Lung microvascular endothelial cell (primary cell): ENCODE measurements around the gene RAB3GAP2. TPM values are rescaled to one million over a fixed set of nuclear protein-coding genes. Genes with fewer than 3 reads are reported as not detected.
"Not testable (repeated sequence)": the region's sequence is repeated elsewhere in the genome, so short reads cannot be mapped to it uniquely, and the experiment has no call there.

Experiments
- DNase-seq, 2 donors: peaks; one replicate each; pipeline versions ENCODE4 v3.0.0 to v3.0.0-alpha.2; 2010; ENCODE audit warnings: low read depth in 2 of 2
- total RNA-seq: library from RNA; depleted of rRNA; stranded (reverse); fragments of >200 nt; gene quantifications from 2 replicates; pipeline ENCODE4 v1.2.1, GENCODE V29; 2014

The RAB3GAP2 gene
- total RNA-seq, 1 donor from 2014 or later = 23.8 TPM

DNA sequence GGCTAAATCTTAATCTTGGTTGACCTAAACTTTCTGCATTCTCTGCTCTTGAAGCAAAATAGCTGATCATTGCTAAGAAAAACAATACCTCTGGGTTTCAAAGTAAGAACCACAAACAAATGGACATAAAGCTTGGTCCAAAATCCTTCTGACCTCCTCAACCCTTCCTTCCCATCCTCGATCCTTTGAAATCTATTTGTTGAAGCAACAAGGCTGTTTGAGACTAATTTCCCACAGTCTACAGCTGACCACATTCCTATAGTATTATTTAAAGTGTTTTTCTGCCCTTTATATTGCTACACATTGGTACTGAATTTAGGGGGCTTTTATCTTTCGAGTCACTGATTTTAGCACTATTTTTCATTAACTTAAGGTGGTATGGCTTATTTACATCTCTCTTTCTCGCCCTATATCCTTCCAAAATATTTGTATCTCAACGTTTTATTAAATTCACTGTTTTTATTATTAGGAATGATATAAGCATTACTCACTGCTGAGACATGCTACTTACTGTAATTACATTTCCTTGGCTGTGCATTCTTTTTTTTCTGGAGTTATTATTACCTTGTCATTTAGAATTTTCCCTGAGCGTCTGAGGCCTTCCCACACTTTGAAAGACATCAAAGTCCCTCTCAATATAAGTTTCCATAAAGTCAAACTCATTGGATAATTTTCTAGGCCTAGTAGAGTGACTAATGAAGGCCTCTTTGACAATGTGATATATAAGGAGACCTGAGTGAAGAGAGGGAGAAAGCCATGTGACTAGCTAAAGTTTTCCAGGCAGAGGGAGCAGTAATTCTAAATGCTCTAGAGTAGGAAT lies 73.9 kb downstream of the RAB3GAP2 start:
- peak in 1 of 2 donors; percentile 39 for DNase-seq

DNA sequence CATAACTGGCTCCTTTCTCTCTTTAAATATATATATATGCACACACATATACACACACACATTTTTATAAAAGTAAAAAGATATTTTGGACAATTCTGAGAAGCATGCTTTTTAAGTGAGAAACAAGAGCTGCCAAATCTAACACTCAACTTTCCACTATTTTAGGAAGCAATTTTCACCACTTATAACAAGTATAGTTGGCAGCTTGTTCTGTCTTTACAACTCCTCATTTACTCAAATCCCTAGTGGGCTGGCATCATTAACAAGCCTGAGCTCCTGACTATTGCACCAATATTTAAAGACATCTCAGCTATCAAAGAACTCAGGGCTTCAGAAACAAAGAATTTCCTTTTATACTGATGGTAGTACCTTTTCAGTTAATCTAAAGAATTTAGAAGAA lies 76.6 kb downstream of the RAB3GAP2 start:
- no peak for DNase-seq

DNA sequence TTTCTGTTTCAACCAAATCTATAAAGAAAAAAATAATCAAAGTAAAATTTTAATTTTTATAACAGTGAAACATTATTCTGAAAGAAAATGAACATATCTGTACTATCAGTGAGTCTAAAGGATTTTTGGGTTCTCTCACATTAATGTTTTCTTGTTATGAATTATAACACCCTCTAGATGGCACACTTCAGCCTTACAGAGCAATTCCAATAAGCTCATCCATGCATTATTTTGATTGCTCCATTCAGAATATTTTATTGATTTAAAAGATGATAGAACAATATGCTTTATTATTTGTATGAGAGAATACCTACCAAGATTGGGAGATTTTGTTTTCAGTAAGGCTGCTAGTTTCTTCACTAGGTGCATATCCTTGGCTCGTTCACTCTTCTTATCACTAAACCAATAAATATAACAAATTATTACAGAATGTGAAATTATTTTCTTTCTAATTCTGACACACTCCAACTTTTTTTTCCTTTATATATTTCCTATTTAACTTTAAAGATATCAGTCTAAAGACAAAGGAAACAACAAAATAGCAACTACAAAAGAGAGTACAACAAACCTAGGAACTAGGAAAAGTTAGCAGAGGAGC lies 82.4 kb downstream of the RAB3GAP2 start:
- DNase-seq = peak; percentile 47 to 57

DNA sequence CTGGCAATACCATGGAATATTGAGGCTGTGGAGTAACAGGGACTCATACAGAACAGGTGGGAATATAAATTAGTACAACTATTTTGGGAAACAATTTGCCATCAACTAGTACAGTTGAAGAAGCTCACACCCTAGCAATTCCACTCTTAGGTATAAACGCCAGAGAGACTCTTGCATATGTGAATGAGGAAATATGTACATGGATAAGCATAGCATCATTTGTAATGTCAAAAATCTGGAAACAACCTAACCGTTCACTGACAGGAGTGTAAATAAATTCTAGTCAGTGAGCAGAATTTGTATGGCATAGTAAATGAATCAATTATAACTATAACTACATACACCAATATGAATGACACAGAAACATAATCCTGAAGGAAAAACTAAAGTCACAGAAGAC lies 83.7 kb downstream of the RAB3GAP2 start:
- DNase-seq = no peak

DNA sequence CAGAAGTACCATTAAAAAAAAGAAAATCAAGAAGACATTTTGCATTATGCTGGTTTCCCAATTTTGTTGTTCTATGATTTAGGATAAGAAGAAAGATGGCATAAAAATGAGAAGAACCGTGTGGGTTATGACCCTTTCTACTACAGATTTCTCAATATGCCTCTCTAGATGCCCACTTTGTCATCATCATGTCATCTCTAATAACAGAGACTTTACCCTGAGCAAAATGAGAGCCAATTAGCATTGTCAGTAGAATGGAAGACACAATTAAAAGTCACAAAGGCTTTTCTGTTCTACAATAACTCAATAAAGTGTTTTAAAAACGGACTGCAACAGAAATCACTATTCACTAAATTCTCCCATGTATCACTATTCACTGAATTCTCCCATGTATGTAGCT lies 85.5 kb downstream of the RAB3GAP2 start:
- DNase-seq = no peak

DNA sequence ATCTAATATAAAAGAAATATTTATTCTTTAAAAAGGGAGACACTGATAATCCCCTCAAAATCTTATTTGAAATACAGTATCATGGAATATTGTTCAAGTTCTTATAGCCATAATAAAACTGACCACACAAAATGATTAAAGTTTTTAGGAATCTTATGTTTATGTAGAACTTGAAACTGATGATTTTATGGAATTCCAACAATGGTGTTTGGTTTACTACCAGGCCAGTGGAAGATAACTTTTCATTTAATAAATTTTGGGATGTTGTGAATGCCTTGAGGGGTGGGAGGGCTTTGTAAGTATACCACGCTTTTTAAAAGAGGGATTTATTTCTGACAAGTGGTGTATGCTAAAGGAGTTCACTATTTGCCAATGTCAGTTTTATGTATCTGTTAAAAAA lies 87.7 kb downstream of the RAB3GAP2 start:
- DNase-seq = no peak

DNA sequence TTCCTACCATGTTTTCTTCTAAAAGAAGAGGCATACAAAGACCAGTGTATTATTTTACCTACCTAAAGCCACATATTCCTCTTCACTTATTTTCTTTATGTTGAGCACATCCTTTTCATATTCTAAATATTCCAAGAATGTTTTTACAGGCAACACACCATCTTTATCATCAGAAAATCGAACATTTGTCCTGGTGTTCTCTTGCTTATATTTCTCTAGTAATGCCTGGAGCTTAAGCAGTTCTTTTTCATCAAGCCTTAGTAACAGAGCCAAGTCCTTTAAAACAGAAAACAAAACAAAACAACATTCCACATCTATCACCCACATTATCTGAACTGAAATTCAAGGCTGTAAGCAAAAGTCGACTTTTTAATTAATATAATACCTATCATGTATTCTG lies 89.6 kb downstream of the RAB3GAP2 start:
- no peak for DNase-seq

DNA sequence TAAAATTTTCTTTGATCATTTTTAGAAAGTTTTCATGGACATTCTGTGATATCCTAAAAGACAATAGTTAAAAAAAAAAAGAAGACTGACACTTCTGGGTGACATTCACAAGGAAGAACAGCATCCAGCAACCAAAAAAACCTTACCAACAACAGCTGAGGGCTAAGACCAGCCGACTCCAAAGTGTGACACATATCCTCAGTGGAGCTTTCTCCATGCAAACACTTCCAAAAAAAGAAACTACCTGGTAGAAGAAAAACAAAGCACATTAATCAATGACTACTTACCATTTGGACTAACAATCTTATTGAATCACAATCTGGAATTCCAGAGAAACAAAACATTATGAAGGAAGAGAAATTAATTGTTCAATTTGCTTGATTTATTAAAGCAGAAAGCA lies 90.1 kb downstream of the RAB3GAP2 start:
- DNase-seq = peak in 1 of 2 donors; percentile 68

DNA sequence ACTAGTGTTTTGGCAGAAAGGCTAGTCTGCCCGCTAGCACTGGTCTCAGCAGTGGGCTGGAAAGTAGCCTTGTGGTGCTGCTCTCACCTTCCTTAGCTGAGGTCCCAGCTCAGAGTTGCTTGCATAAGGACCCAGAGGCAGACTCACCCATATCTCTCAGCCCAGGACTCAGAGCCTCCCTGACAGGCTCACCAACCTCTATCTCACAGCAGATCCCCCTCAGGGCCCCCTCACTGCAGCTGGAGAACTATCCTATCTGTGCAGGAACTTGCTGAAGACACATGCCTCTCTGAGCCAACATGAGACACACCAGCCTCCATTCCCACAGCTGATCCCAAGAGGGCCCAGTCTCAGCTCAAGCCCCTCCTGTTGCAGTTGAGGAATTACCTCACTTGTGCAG lies 95.7 kb downstream of the RAB3GAP2 start:
- DNase-seq = no peak

DNA sequence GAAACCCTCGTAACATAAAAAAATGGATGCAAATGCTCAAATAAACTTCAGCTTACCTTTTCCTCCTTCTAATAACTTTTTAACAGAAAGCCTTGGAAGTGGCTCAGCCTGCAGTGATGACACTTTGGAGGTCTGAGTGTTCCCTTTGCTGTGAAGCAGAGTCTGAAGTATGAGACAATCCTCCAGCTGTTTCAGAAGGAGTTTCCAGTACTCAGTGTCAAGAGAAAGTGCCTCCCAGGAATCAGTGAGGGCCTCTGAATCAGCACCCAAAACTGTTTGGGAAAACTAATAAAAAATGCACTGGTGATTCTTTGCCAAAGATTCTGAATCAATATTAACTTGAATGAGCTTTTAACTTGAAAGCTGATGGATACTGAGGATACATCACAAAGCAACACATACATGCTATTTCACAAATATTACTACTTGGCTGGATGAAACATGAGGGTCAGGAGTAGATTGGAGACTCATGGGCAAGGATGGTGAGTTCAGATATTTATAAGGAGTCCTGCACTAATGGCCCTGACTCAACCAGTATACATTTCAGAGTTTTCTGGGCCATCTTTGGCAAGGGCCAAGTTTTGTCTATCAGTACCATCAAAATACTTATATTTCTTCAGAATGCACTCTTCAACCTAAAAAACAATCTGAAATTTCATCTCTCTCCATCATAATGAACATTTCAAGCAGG lies 101.3 kb downstream of the RAB3GAP2 start:
- DNase-seq = no peak

DNA sequence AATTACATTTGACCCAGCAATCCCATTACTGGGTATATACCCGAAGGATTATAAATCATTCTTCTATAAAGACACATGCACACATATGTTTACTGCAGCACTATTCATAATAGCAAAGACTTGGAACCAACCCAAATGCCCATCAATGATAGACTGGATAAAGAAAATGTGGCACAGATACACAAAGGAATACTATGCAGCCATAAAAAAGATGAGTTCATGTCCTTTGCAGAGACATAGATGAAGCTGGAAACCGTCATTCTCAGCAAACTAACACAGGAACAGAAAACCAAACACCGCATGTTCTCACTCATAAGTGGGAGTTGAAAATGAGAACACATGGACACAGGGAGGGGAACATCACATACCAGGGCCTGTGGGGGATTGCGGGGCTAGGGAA lies 102.4 kb downstream of the RAB3GAP2 start:
- not testable (repeated sequence) for DNase-seq

DNA sequence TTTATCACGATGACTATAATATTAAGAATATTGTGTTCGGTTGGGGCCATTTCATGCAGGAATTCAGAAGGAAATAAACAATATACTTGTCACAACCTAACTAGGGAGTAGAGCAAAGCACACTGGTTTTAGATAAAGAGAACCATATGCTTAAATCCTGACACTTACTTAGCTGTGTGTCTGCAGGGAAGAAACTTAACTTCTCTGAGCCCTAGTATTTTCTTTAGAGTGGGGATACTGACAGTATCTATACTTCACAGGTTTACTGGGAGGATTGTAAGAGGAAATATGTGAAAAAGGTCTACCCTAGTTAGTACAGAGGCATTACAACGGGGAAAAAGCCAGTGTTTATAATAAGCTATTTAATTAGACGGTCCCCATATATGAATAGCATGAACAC lies 105.4 kb downstream of the RAB3GAP2 start:
- no peak for DNase-seq

DNA sequence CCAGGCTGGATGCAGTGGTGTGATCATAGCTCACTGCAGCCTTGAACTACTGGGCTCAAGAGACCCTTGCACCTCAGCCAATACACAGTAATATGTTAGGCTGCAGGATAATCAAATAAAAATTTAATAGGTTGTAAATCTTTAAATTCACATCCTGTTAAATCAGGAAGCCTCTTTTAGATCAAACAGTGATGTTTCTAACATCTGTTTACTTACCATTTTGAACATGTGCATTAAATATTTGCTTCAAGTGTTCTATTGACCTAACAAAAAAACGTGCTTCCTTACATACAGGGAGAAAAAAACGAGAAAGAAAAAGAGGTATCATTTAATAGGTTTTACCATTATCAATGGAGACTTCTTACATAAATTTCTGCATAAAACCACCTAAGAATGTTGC lies 107.7 kb downstream of the RAB3GAP2 start:
- DNase-seq = no peak

DNA sequence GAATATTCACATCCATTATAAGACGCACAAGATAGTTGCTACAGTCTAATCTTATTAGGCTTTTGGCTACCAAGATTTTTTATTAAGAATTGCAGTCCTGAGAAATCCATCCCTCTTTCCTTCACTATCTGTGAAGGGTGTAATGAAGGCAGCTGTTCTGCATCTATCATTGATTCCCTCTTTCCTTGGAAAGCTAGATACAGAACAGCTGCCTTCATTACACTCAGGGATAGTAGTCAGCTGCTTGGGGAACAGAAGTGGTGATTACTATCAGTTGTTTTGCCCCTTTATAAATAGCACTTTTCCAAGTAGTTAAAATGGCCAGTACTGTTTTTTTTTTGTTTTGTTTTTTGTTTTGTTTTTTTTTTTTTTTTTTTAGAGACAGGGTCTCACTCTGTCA lies 108.1 kb downstream of the RAB3GAP2 start:
- no peak for DNase-seq

DNA sequence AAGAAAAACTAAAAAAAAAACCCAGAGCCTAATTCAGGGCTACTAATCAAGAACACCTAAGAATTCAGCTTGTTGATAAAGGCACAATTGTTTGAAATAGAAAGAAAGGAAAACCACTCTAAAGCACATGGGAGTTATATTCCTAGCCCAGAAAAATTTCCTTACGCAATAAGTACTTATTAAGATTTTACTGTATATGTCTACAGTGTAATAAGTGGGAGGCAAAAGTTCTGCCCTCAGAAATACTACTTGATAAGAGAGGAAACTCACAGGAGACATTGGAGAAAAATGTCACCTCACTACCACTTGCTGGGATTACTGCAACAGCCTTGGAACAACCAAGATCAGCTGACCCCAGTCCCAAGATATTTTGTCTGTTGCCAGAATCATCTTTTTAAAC lies 112.2 kb downstream of the RAB3GAP2 start:
- no peak for DNase-seq

DNA sequence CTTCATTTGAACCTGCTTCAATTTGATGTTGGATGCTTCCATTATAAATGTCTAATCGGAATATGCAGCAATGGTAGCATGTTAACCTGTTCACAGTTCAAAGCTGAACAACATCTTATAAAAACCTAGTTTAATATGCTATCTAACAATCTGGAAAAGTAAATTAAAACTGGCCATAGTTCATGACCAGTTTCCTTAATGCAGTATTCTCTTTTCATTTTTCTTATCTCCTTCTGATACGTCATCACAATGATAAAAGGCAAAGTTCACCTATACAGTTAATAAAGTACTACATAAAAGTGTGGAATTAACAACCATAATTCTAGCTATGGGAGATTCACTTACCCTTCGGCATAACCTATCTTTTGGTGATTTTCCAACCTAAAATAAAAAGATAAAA lies 113.2 kb downstream of the RAB3GAP2 start:
- DNase-seq = no peak

DNA sequence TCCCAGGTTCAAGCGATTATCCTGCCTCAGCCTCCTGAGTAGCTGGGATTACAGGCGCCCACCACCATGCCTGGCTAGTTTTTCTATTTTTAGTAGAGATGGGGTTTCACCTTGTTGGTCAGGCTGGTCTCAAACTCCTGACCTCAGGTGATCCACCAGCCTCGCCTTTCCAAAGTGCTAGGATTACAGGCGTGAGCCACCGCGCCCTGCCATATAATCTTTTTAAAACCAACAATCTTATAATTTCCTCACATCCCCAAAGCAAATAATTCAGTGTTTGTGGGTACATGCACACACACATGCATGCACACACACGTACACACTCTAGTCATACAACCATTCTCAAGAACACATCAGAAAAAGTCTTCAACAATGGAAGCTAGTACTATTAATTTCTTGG lies 113.7 kb downstream of the RAB3GAP2 start:
- DNase-seq = not testable (repeated sequence)

DNA sequence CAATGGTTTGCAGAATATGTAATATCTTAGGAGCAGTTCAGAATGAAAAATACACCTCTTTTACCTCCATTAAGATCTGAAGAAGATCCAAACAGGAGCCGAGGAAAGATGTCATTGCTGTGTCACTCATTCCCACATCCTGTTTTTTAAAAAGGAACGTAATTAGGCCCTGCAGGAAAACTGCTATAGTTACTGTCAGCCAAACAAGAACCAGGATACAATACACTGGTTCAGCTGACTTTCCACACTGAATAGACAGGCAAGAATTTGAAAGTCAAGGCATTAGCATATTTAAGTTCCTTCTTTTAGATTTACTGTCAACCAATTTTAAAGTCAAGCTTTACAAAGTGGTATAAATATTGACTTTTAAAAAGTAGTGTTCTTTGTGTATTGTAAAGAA lies 114.5 kb downstream of the RAB3GAP2 start:
- DNase-seq = peak; percentile 76 to 90

DNA sequence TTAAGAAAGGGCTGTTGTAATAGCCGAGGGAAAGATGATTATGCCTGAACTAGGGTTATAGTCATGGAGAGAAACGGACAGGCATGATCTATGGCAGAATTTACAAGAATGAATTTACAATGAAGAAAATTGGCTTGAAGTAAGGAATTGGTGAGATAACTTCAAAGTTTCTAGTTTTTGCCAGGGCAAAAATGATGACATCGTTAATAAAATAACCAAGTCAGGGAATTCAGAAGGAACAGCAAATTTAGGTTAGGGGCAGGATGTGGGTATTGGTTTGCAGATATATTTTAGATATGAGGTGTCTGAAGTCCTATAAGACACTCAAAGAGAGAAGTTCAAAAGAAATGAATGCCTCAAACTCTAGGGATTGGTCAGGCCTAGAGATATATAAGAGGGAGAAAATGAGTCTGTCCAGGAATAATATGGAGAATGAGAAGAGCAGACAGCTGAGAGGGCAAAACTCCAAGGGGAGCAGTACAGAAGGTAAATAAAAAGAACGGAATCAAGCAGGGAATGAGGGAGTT lies 115.6 kb downstream of the RAB3GAP2 start:
- DNase-seq = no peak

DNA sequence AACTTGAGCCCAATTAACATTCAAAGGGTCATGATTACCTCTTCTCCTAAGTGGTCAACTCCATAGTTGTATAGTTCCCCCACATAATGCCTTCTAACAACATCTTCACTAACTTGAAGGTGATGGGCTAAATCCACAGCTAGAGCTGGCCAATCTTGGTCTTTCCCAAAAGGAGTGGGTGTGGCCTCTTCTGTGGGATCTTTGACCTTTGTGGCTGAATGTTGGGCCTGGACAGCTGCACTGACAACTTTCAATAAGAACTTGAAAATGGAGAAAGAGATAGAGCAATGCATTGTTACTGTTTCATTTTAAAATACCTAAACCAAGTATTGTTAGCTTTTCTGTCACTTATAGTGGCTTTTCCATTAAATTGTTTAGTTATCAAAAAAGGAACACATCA lies 119.1 kb downstream of the RAB3GAP2 start:
- no peak for DNase-seq

DNA sequence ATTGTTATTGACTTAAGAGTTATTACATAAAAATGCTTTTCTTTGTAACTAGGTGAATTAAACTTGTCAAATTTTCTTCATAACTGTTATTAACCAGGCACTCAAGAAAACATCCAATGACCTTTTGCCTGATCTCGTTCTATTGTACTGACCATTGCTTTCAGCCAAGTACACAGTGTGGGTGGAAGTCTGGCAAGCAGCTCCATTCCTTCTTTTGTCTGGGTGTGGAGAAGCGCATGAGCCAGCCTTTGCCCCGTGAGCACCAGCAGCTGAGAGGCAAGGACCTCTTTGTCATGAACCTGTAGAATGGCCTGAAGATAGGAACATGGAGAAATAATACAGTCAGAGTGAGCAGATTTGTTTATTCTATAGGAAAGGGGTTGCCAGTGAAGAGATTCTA lies 120.8 kb downstream of the RAB3GAP2 start:
- DNase-seq = peak in 1 of 2 donors; percentile 48

DNA sequence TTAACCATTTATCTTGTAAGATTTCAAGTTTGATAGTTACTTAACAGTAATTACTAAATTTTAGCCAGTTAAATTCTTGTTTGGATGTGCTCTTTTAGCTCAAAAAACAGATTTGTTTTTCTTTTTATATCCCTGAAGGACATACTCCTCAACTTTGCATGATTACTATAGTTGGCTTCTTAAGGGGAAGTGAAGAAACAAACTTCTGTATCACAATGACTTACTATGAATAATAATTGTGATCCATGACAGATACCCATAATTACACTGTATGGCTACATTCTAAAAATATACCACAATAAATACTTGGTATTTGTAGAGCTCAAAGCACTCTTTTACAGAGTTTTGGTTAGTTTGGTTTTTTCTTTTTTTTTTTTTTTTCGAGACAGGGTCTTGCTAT lies 122.5 kb downstream of the RAB3GAP2 start:
- DNase-seq = no peak
